HEK293 (cell line): ENCODE data around the gene CLEC19A.

Experiments used
- ATF2 ChIP-seq: fragments of 450-650 bp; formaldehyde crosslinking; IDR thresholded peaks from 2 replicates; pipeline ENCODE4 v1.5.1; 2016; ENCODE audit warnings: missing biosample characterization, missing genetic modification characterization, low read depth
- CTCF ChIP-seq: fragments of 450-650 bp; formaldehyde crosslinking; IDR thresholded peaks from 2 replicates; pipeline ENCODE4 v1.5.1; 2016; ENCODE audit warnings: missing biosample characterization, missing genetic modification characterization
- ZNF114 ChIP-seq: fragments of 450-650 bp; formaldehyde crosslinking; IDR thresholded peaks from 2 replicates; pipeline ENCODE4 v1.5.0; 2017; ENCODE audit warnings: missing biosample characterization, missing genetic modification characterization
- ZNF274 ChIP-seq, 2 experiments: fragments of 200-500 bp in 1 of 2; fragments of 450-650 bp in 1 of 2; sonication (Bioruptor generic) in 1 of 2; formaldehyde crosslinking in 1 of 2; IDR thresholded peaks; 2 replicates each; pipeline versions ENCODE4 v1.5.1 to v1.6.1; 2014 to 2016; ENCODE audit warnings: borderline replicate concordance in 1 of 2, inconsistent platforms in 1 of 2, low read length in 1 of 2, missing biosample characterization in 1 of 2, missing genetic modification characterization in 1 of 2

- TF ChIP-seq ATF2 (tag by site-specific recombination) (no peak), CTCF (tag by site-specific recombination) (no peak), ZNF274 (IDR thresholded peaks at IDR 0.05; ENCODE audit: low read length) (no peak), ZNF274 (tag by site-specific recombination; IDR thresholded peaks at IDR 0.05; ENCODE audit: borderline replicate concordance) (no peak), ZNF114 (tag by site-specific recombination) (no peak)
These were observed 1.9 kb upstream of the CLEC19A start for GRCh38 chr16:19283637-19284036.
